Fibroblast of lung (primary cell): ENCODE results near the gene RBM17. TPM values are rescaled to one million over a fixed set of nuclear protein-coding genes. Genes with fewer than 3 reads are reported as not detected.

Experiments used
- DNase-seq, 2 donors: peaks; one replicate each; pipeline versions ENCODE4 v3.0.0 to v3.0.0-alpha.2; 2010; ENCODE audit warnings: low read depth in 2 of 2
- H2AFZ ChIP-seq: 2 replicates; pipeline ENCODE4 v1.5.1; 2012; ENCODE audit warnings: low read length, control low read depth, inconsistent platforms
- H3K27ac ChIP-seq: 2 replicates; pipeline ENCODE4 v1.5.1; 2011; ENCODE audit warnings: low read length, control low read depth; ENCODE audit not compliant: insufficient read depth
- H3K27me3 ChIP-seq: 2 replicates; pipeline ENCODE4 v1.5.1; 2011; ENCODE audit warnings: mild to moderate bottlenecking, low read length; ENCODE audit not compliant: control insufficient read depth, insufficient read depth
- H3K36me3 ChIP-seq: 2 replicates; pipeline ENCODE4 v1.5.1; 2011; ENCODE audit warnings: low read length; ENCODE audit not compliant: control insufficient read depth, insufficient read depth
- H3K4me1 ChIP-seq: 2 replicates; pipeline ENCODE4 v1.5.1; 2011; ENCODE audit warnings: low read length; ENCODE audit not compliant: control insufficient read depth, insufficient read depth; ENCODE audit errors: extremely low read depth
- H3K4me2 ChIP-seq: 2 replicates; pipeline ENCODE4 v1.5.1; 2011; ENCODE audit warnings: low read length, control low read depth; ENCODE audit not compliant: insufficient read depth; ENCODE audit errors: extremely low read depth
- H3K4me3 ChIP-seq, 4 experiments: fragments of 200-600 bp in 1 of 4; sonication (generic) in 1 of 4; replicated peaks in 1 of 4; 2 replicates each; pipeline ENCODE4 v1.5.1; 2011 to 2016; ENCODE audit warnings: low read length in 4 of 4, low read depth in 3 of 4, mild to moderate bottlenecking in 3 of 4, control low read depth in 2 of 4, inconsistent platforms in 1 of 4, mixed read lengths in 1 of 4; ENCODE audit not compliant: insufficient read depth in 1 of 4; ENCODE audit errors: control extremely low read depth in 1 of 4
- H3K79me2 ChIP-seq: 2 replicates; pipeline ENCODE4 v1.5.1; 2012; ENCODE audit warnings: mild to moderate bottlenecking, low read length, inconsistent platforms; ENCODE audit not compliant: control insufficient read depth, insufficient read depth
- H3K9ac ChIP-seq: 2 replicates; pipeline ENCODE4 v1.5.1; 2011; ENCODE audit warnings: mild to moderate bottlenecking, low read length, control low read depth; ENCODE audit not compliant: insufficient read depth
- H3K9me3 ChIP-seq: 2 replicates; pipeline ENCODE4 v1.5.1; 2012; ENCODE audit warnings: low read depth, low read length; ENCODE audit not compliant: control insufficient read depth, insufficient read depth
- H4K20me1 ChIP-seq: 2 replicates; pipeline ENCODE4 v1.5.1; 2011; ENCODE audit warnings: low read length; ENCODE audit not compliant: control insufficient read depth, insufficient read depth; ENCODE audit errors: extremely low read depth
- CTCF ChIP-seq, 2 donors: IDR thresholded peaks in 1 of 2; conservative IDR thresholded peaks in 1 of 2; 1 replicate in 1 of 2; 2 replicates in 1 of 2; pipeline ENCODE4 v1.5.1; 2011 to 2012; ENCODE audit warnings: low read length in 2 of 2, control low read depth in 1 of 2, inconsistent platforms in 1 of 2, low read depth in 1 of 2, mild to moderate bottlenecking in 1 of 2
- EZH2 ChIP-seq: IDR thresholded peaks from 2 replicates; pipeline ENCODE4 v1.5.1; 2012; ENCODE audit warnings: low read length, control low read depth, mild to moderate bottlenecking; ENCODE audit errors: missing control alignments
- polyA plus RNA-seq, 2 donors: library from polyadenylated mRNA; depleted of rRNA in 1 of 2; stranded (reverse) in 1 of 2; unstranded in 1 of 2; fragments of >200 nt; gene quantifications; 2 replicates each; pipeline ENCODE4 v1.2.1, GENCODE V29; 2011 to 2012; ENCODE audit warnings: missing spikeins in 1 of 2
- total RNA-seq: library from RNA; depleted of rRNA; stranded (reverse); fragments of >200 nt; gene quantifications from 2 replicates; pipeline ENCODE4 v1.2.1, GENCODE V29; 2014

The RBM17 gene
- total and polyA plus RNA-seq, 2 donors (not counting 1 experiment from before 2014, with no cell fraction given), result 28.9 to 46.1 TPM

DNA sequence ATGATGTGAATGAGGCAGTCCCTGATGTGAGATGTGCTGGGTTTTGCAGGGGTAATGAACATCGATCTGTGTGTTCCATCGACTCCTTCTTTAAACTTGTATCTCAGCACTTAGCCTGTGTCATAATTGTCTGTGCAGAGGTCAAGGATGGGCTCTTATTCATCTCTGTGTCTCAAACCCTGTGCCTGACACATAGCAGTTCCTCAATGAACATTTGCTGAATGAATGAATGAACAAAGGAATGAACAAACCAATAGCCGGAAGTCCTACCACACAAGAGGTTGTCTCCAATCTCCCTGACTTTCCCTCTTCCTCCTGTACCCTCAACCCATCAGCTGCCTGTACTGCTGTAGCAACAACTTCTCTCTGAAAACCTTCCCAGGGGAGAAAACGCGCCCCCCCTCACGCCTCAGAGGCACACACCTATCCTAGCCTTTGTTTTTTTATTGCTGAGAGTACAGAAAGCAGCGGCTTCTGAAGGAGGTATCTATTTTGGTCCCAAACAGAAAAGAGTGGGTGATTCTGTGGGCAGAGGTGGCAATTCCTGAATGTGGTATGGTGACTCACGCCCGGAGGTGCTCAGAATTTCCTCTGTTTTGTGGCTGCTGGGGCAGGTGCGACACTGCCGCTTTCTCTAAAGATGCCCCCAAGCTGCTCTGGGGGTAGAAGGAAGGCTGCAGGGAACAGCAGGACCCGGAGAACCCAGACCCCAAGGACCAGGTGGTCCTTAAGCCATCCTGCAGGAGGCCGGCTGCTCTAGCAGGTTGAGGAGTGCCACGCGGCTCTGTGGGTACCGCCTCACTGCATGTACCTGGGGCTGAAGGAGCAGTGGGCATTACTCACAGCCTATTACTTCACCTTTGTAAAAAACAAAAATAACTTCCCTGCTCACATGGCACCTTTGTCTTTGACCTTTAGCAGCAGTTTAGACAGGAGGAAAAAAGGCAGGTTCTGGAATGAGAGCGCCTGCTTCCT lies 36.3 kb upstream of the RBM17 start:
- Histone ChIP-seq H4K20me1 (no peaks in the 10 kb centered on the region), H3K27ac (no peak overlapping the region), H3K36me3 (no peaks in the 10 kb centered on the region), H3K27me3 (no peaks in the 10 kb centered on the region), H3K9me3 (no peaks in the 10 kb centered on the region), H3K79me2 (no peaks in the 10 kb centered on the region), H3K4me3 (no peak overlapping the region), H2AFZ (no peak overlapping the region), H3K4me1 (no peaks in the 10 kb centered on the region), H3K4me2 (no peak overlapping the region), H3K9ac (no peak overlapping the region)
- DNase-seq, result no peak
- no peak for TF ChIP-seq EZH2
- no peak for TF ChIP-seq CTCF (conservative IDR thresholded peaks at IDR 0.05 in 1 of 2, IDR thresholded peaks at IDR 0.05 in 1 of 2; ENCODE audit: low read depth in 1 of 2, low read length in 2 of 2)

- Histone ChIP-seq H2AFZ (no peak overlapping the region), H3K9ac (no peak overlapping the region), H3K4me3 (no peak overlapping the region), H3K9me3 (no peaks in the 10 kb centered on the region), H3K4me1 (no peaks in the 10 kb centered on the region), H3K4me2 (no peak overlapping the region), H3K27me3 (no peaks in the 10 kb centered on the region), H3K79me2 (no peaks in the 10 kb centered on the region), H4K20me1 (no peaks in the 10 kb centered on the region), H3K27ac (no peak overlapping the region), H3K36me3 (no peaks in the 10 kb centered on the region)
- DNase-seq, result no peak
- TF ChIP-seq CTCF (conservative IDR thresholded peaks at IDR 0.05 in 1 of 2, IDR thresholded peaks at IDR 0.05 in 1 of 2; ENCODE audit: low read depth in 1 of 2, low read length in 2 of 2), result no peak
- no peak for TF ChIP-seq EZH2
Measured at GRCh38 chr10:6053303-6053702, 35.5 kb upstream of the RBM17 start.

DNA sequence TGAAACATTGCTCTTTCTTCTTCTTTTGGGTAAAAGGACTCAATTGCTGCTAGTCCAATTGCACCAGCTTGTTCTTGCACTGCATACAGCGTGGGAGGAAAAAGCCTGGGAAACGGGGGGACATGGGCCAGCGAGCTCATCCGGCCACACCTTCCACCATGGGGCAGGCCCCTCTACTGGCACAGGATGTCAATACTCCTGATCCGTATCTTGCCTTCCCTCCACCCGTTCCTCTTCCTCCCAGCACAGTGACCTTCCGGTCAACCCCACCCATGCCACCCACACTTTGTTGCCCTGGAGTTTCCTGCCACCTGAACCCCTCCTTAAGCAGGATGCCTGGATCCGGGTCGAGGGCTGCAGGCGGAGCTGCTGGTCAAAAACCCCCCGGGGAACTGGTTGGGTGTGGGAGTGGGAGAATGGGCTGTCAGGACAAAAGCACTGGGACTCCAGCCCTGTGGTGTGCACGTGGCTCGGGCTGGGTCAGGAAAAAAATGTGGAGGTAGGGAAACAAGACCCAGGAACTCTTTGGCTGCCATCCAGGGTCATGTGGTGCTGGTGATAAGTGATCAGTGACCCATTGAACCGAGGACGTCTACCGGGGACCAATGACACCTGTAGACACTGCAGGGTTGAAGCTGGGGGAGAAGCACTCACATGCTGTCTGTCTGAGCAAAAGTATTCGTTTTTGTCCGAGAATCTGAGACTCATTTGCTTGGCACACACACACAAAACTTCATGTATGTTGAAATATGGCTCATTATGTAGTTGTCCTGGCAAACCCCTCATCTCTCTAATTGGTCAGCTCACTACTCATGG lies 34.8 kb upstream of the RBM17 start:
- no peaks in the 10 kb centered on the region for H3K27me3 ChIP-seq
- H3K9me3 ChIP-seq, result no peaks in the 10 kb centered on the region
- H2AFZ ChIP-seq, result no peak overlapping the region

More for the DNA sequence above, 34.8 kb upstream of the RBM17 start:
- H3K27ac ChIP-seq, result no peak overlapping the region
- H4K20me1 ChIP-seq, result no peaks in the 10 kb centered on the region
- no peaks in the 10 kb centered on the region for H3K36me3 ChIP-seq
- H3K4me2 ChIP-seq, result no peak overlapping the region
- no peaks in the 10 kb centered on the region for H3K4me1 ChIP-seq
- DNase-seq, result no peak
- H3K4me3 ChIP-seq, result no peak overlapping the region
- TF ChIP-seq CTCF (conservative IDR thresholded peaks at IDR 0.05 in 1 of 2, IDR thresholded peaks at IDR 0.05 in 1 of 2; ENCODE audit: low read depth in 1 of 2, low read length in 2 of 2), result no peak
- TF ChIP-seq EZH2, result no peak
- H3K79me2 ChIP-seq, result no peaks in the 10 kb centered on the region
- no peak overlapping the region for H3K9ac ChIP-seq
